Esophagus squamous epithelium (tissue), 5 donors: ENCODE measurements around the gene CAMKMT. TPM values are rescaled to one million over a fixed set of nuclear protein-coding genes. Genes with fewer than 3 reads are reported as not detected.

Source experiments
- DNase-seq: peaks from one replicate; lab custom pipeline; 2025; lab: John Stamatoyannopoulos, UW
- H3K27ac ChIP-seq, 4 donors: fragments of 200-600 bp; sonication (generic); one replicate each; pipeline ENCODE4 v1.5.1; 2016 to 2019; ENCODE audit warnings: mild to moderate bottlenecking in 1 of 4
- H3K27me3 ChIP-seq, 4 donors: fragments of 200-600 bp; sonication (generic); 1 replicate in 3 of 4; 2 replicates in 1 of 4; pipeline versions ENCODE4 v1.5.1 to v1.6.0; 2017 to 2021; ENCODE audit warnings: antibody characterized with exemption in 1 of 4
- H3K36me3 ChIP-seq, 3 donors: fragments of 200-600 bp; sonication (generic); one replicate each; pipeline ENCODE4 v1.5.1; 2016 to 2019
- H3K4me1 ChIP-seq, 3 donors: fragments of 200-600 bp; sonication (generic); one replicate each; pipeline ENCODE4 v1.5.1; 2017 to 2019
- H3K4me3 ChIP-seq, 4 donors: fragments of 200-600 bp; sonication (generic); 1 replicate in 3 of 4; 2 replicates in 1 of 4; pipeline ENCODE4 v1.5.1; 2016 to 2019; ENCODE audit warnings: mild to moderate bottlenecking in 2 of 4, moderate library complexity in 1 of 4
- H3K9me3 ChIP-seq, 3 donors: fragments of 200-600 bp; sonication (generic); one replicate each; pipeline ENCODE4 v1.5.1; 2016 to 2019
- POLR2A ChIP-seq, 4 donors: fragments of 450-650 bp; IDR thresholded peaks; one replicate each; pipeline ENCODE4 v1.6.1; 2017; ENCODE audit warnings: antibody characterized with exemption in 4 of 4, mild to moderate bottlenecking in 4 of 4, moderate library complexity in 3 of 4
- WGBS, 2 donors: methylation state at CpG; one replicate each; pipeline ENCODE4 v1.1.5; 2018; 5-methylcytosine and 5-hydroxymethylcytosine counted together
- intact Hi-C: fragments of 100-400 bp; cut with DNase I; formaldehyde crosslinking; loops from one replicate; pipeline ENCODE4 v1.15.0; 2022
- total RNA-seq, 4 donors: library from RNA; depleted of rRNA; stranded (reverse); fragments of >200 nt; gene quantifications; one replicate each; pipeline ENCODE4 v1.1.0, GENCODE V29; 2016
- TF ChIP-seq, protein P1 (sequence below), 6 experiments: fragments of 450-650 bp in 4 of 6; fragments of 200-600 bp in 2 of 6; sonication (generic) in 2 of 6; IDR thresholded peaks; one replicate each; pipeline ENCODE4 v1.5.1; 2016 to 2019; ENCODE audit warnings: antibody characterized with exemption in 6 of 6, mild to moderate bottlenecking in 4 of 6, moderate library complexity in 4 of 6
- donor health status: DM: yes; HTN: yes; CAD: no.

CAMKMT gene
- total RNA-seq, 4 donors from 2014 or later, result 5.7 to 14.4 (median 10.6) TPM

GRCh38 chr2:44444881-44445280 is 83.1 kb downstream of the CAMKMT start:
- 89 to 100% methylated on average over 2 of the region's 2 CpGs for WGBS, 2 donors
- TF ChIP-seq POLR2A (IDR thresholded peaks at IDR 0.05), result no peak
- TF ChIP-seq, protein P1, sequence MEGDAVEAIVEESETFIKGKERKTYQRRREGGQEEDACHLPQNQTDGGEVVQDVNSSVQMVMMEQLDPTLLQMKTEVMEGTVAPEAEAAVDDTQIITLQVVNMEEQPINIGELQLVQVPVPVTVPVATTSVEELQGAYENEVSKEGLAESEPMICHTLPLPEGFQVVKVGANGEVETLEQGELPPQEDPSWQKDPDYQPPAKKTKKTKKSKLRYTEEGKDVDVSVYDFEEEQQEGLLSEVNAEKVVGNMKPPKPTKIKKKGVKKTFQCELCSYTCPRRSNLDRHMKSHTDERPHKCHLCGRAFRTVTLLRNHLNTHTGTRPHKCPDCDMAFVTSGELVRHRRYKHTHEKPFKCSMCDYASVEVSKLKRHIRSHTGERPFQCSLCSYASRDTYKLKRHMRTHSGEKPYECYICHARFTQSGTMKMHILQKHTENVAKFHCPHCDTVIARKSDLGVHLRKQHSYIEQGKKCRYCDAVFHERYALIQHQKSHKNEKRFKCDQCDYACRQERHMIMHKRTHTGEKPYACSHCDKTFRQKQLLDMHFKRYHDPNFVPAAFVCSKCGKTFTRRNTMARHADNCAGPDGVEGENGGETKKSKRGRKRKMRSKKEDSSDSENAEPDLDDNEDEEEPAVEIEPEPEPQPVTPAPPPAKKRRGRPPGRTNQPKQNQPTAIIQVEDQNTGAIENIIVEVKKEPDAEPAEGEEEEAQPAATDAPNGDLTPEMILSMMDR (IDR thresholded peaks at IDR 0.05), result no peak
- intact Hi-C loops, result no loop called here
- no peak overlapping the region for H3K4me3 ChIP-seq
- no peak for DNase-seq
- peaks cover 0 to 4% (median 0%) of the 10 kb centered on the region in 3 donors for H3K36me3 ChIP-seq
- no peaks in the 10 kb centered on the region for H3K27me3 ChIP-seq
- H3K27ac ChIP-seq, result no peak overlapping the region
- H3K9me3 ChIP-seq, result no peaks in the 10 kb centered on the region
- no peaks in the 10 kb centered on the region for H3K4me1 ChIP-seq

- Histone ChIP-seq H3K4me3 (no peak overlapping the region), H3K27me3 (no peaks in the 10 kb centered on the region), H3K27ac (no peak overlapping the region), H3K36me3 (peaks cover 0 to 1% (median 0%) of the 10 kb centered on the region in 3 donors), H3K9me3 (no peaks in the 10 kb centered on the region), H3K4me1 (no peaks in the 10 kb centered on the region)
- WGBS, 2 donors, result 80 to 83% methylated on average over 6 of the region's 6 CpGs
- DNase-seq, result no peak
- TF ChIP-seq POLR2A (IDR thresholded peaks at IDR 0.05), result no peak
- TF ChIP-seq, protein P1 (IDR thresholded peaks at IDR 0.05), result no peak
- intact Hi-C loops, result no loop called here
Measured at GRCh38 chr2:44448860-44449527, 87.2 kb downstream of the CAMKMT start.

- no peaks in the 10 kb centered on the region for H3K4me1 ChIP-seq
- intact Hi-C loops, result no loop called here
- H3K9me3 ChIP-seq, result no peaks in the 10 kb centered on the region
- no peak overlapping the region for H3K4me3 ChIP-seq
- H3K27me3 ChIP-seq, result no peaks in the 10 kb centered on the region
- TF ChIP-seq POLR2A (IDR thresholded peaks at IDR 0.05), result no peak
- TF ChIP-seq, protein P1 (IDR thresholded peaks at IDR 0.05), result no peak
- DNase-seq, result no peak
- no peaks in the 10 kb centered on the region for H3K36me3 ChIP-seq
- H3K27ac ChIP-seq, result no peak overlapping the region
- WGBS, 2 donors, result 89 to 97% methylated on average over 3 of the region's 3 CpGs
Measured at GRCh38 chr2:44450082-44450481, 88.3 kb downstream of the CAMKMT start.

DNA sequence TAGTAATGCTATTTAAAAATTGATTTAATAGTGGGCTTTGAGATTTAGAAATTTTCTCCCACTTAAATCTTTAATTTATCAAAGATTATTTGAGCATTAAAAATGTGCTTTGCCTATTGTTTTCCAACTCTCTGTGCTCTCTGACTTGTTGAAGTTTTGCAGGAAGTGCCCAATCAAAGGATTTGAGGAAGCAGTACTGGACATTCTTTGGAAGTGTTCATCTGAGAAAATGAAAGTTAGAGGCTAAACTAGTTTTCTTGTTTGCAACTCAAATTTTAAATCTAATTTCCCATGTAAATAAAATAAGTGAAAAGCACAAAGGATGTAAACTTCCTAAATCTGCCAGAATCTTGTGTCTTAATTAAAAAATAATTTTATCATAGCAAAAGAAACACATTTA is 89.1 kb downstream of the CAMKMT start:
- no peak for TF ChIP-seq POLR2A (IDR thresholded peaks at IDR 0.05)
- TF ChIP-seq, protein P1 (IDR thresholded peaks at IDR 0.05), result no peak

DNA sequence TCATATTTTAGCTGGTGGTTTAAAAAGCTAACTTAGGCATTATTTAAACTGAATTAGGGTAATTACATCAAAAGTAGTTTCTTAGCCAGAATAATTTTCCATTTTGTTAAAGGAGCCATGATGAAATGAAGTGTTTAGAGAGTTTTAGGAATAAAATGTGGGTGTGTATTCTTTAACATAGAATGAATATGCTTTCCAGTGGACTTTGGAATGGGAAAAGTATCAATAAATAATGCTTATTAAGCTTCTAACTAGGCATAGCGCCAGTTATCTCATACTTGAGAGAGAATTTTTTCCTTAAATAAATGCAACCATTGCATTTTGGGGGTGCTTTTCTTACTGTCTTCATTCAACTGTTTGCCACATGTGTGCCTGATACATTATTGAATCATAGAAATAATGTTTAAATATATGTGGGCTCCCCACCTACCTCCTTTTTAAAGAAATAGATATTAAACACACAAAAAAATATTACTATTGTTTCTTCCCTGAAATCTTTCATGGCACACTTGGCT is 90.4 kb downstream of the CAMKMT start:
- intact Hi-C loops, result no loop called here
- Histone ChIP-seq H3K27me3 (no peaks in the 10 kb centered on the region), H3K27ac (no peak overlapping the region), H3K4me3 (no peak overlapping the region), H3K36me3 (no peaks in the 10 kb centered on the region), H3K9me3 (no peaks in the 10 kb centered on the region), H3K4me1 (no peaks in the 10 kb centered on the region)
- TF ChIP-seq, protein P1 (IDR thresholded peaks at IDR 0.05), result no peak
- TF ChIP-seq POLR2A (IDR thresholded peaks at IDR 0.05), result no peak
- no peak for DNase-seq
- 84 to 93% methylated on average over 1 of the region's 1 CpG for WGBS, 2 donors

More for the DNA sequence above, 89.1 kb downstream of the CAMKMT start:
- no peak overlapping the region for H3K4me3 ChIP-seq
- H3K9me3 ChIP-seq, result no peaks in the 10 kb centered on the region
- no peaks in the 10 kb centered on the region for H3K27me3 ChIP-seq
- H3K27ac ChIP-seq, result no peak overlapping the region
- no peaks in the 10 kb centered on the region for H3K36me3 ChIP-seq
- intact Hi-C loops, result no loop called here
- H3K4me1 ChIP-seq, result no peaks in the 10 kb centered on the region
- DNase-seq, result no peak
